ENCODE results near the gene TSPEAR.

The TSPEAR gene

DNA sequence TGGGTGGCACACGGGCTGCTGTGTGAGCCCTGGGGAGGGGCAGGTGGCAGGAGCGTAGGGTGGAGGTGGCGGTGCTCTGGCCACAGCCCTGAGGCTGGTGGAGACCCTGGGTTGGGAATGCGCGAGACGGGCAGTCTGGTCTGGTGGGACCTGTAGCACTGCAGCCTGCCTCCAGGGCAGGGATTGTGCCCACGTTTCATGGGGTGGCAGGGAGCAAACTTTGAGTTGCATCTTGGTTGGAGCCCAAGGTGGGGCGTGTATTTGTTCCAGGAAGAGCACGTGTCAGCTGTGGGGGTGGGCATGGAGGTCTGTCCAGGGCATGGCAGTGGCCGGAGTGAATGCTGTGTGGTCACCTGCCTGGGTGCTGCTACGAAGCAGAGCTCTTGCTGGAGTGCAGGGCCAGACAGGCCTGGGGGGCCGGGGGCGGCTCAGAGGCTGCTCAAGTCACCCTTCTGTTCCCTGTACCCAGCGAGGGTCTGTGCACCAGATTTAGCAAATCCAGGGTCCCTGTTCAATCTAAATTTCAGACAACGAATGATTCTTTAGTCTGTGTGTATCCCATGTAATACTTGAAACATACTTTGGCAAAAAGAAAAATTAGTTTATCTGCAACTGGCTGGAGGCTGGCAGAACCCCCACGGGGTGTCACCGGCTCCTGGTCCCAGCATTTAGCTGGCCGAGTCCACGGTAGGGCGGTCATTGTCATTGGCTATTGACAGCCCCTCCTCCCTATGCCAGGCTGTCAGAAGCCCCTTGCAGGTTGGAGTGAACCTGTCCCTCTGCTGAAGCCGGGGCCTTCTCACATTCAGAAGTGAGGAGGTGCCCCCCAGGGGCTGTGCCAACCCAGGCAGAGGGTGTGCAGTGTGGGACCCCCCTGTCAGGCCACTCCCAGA, 198.6 kb downstream of the TSPEAR start:
- no peaks in the 10 kb centered on the region for H3K27me3 ChIP-seq (ENCODE audit: low read length)
- H3K9ac ChIP-seq (ENCODE audit: low read length) = no peak overlapping the region
- no peaks in the 10 kb centered on the region for H4K20me1 ChIP-seq (ENCODE audit: low read depth, low read length)
- H3K9me3 ChIP-seq (ENCODE audit: insufficient read depth, low read length) = no peaks in the 10 kb centered on the region
- H3K27ac ChIP-seq (ENCODE audit: low read depth, low read length) = no peak overlapping the region
- no peak for TF ChIP-seq EZH2phosphoT487 (conservative IDR thresholded peaks at IDR 0.05; ENCODE audit: low read length)
- TF ChIP-seq, protein P1, sequence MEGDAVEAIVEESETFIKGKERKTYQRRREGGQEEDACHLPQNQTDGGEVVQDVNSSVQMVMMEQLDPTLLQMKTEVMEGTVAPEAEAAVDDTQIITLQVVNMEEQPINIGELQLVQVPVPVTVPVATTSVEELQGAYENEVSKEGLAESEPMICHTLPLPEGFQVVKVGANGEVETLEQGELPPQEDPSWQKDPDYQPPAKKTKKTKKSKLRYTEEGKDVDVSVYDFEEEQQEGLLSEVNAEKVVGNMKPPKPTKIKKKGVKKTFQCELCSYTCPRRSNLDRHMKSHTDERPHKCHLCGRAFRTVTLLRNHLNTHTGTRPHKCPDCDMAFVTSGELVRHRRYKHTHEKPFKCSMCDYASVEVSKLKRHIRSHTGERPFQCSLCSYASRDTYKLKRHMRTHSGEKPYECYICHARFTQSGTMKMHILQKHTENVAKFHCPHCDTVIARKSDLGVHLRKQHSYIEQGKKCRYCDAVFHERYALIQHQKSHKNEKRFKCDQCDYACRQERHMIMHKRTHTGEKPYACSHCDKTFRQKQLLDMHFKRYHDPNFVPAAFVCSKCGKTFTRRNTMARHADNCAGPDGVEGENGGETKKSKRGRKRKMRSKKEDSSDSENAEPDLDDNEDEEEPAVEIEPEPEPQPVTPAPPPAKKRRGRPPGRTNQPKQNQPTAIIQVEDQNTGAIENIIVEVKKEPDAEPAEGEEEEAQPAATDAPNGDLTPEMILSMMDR (IDR thresholded peaks at IDR 0.05; ENCODE audit: insufficient read depth, low read length, poor library complexity, severe bottlenecking) = no peak
- H3K9me2 ChIP-seq (replicated peaks; ENCODE audit: insufficient read depth, low read length) = no peaks in the 10 kb centered on the region
- no peaks in the 10 kb centered on the region for H3K79me2 ChIP-seq (ENCODE audit: insufficient read depth, low read length)
- no peak overlapping the region for H3K4me3 ChIP-seq (ENCODE audit: insufficient read depth, low read length, poor library complexity, severe bottlenecking)
- H3K36me3 ChIP-seq (ENCODE audit: low read length) = no peaks in the 10 kb centered on the region
- H2AFZ ChIP-seq (ENCODE audit: low read depth, low read length, severe bottlenecking) = no peak overlapping the region
- no peaks in the 10 kb centered on the region for H3F3A ChIP-seq (ENCODE audit: insufficient read depth)
- no peak overlapping the region for H3K4me2 ChIP-seq (ENCODE audit: low read depth, low read length, poor library complexity, severe bottlenecking)

DNA sequence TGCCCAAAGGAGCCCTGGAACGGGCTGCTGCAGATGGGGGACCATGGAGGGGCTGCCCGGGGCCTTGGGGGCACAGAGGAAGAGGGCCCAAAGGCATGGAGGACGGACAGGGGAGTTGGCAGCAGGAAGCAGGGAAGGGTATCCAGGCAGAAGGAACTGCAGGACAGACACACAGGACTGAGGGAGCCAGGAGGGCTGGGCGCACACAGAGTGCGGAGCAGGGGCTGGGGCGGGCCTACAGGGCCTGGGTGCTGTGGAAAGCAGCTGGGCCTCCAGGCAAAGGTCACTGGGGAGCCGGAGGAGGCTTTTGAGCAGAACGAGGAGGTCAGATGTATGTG, 199.5 kb downstream of the TSPEAR start:
- H3K27me3 ChIP-seq (ENCODE audit: low read length) = no peaks in the 10 kb centered on the region
- H3K9me3 ChIP-seq (ENCODE audit: insufficient read depth, low read length) = no peaks in the 10 kb centered on the region
- H3K4me2 ChIP-seq (ENCODE audit: low read depth, low read length, poor library complexity, severe bottlenecking) = no peak overlapping the region
- H4K20me1 ChIP-seq (ENCODE audit: low read depth, low read length) = no peaks in the 10 kb centered on the region
- H2AFZ ChIP-seq (ENCODE audit: low read depth, low read length, severe bottlenecking) = no peak overlapping the region
- no peaks in the 10 kb centered on the region for H3F3A ChIP-seq (ENCODE audit: insufficient read depth)
- H3K9ac ChIP-seq (ENCODE audit: low read length) = no peak overlapping the region
- no peak overlapping the region for H3K27ac ChIP-seq (ENCODE audit: low read depth, low read length)
- no peaks in the 10 kb centered on the region for H3K9me2 ChIP-seq (replicated peaks; ENCODE audit: insufficient read depth, low read length)
- no peak overlapping the region for H3K4me3 ChIP-seq (ENCODE audit: insufficient read depth, low read length, poor library complexity, severe bottlenecking)
- no peaks in the 10 kb centered on the region for H3K36me3 ChIP-seq (ENCODE audit: low read length)
- H3K79me2 ChIP-seq (ENCODE audit: insufficient read depth, low read length) = no peaks in the 10 kb centered on the region
- TF ChIP-seq, protein P1 (IDR thresholded peaks at IDR 0.05; ENCODE audit: insufficient read depth, low read length, poor library complexity, severe bottlenecking) = no peak
- TF ChIP-seq EZH2phosphoT487 (conservative IDR thresholded peaks at IDR 0.05; ENCODE audit: low read length) = no peak

DNA sequence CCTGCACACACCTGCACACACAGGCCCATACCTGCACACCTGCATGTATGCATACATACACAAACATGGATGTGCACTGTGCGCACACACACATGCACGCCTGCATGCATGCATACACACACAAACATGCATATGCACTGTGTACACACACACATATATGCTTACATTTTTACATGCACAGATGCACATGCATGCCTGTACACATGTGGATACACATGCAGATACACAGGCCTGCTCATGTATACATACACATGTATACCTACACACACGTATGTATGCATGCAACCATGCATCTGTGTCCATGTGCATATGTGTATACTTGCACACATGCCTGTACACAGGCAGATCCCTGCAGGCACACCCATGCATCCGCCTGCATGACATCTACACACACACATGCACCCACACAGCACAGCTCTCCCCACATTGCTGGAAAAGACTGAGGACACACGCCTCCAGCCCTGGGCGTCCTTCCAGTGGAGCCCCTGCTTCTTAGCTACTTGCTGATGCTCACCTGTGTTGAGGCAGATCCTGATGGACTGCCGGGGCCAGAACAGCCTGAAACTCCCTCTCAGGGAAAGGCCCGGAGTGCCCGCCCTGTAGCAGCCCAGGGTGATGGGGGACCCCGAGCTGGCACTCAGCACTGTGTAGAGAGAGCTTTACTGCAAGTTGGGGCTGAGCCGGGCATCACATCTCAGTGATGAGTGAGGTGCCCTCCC, 200.0 kb downstream of the TSPEAR start:
- H3K9me3 ChIP-seq (ENCODE audit: insufficient read depth, low read length) = no peaks in the 10 kb centered on the region
- H3K79me2 ChIP-seq (ENCODE audit: insufficient read depth, low read length) = no peaks in the 10 kb centered on the region
- no peaks in the 10 kb centered on the region for H3F3A ChIP-seq (ENCODE audit: insufficient read depth)
- H3K36me3 ChIP-seq (ENCODE audit: low read length) = no peaks in the 10 kb centered on the region
- no peaks in the 10 kb centered on the region for H4K20me1 ChIP-seq (ENCODE audit: low read depth, low read length)
- no peak overlapping the region for H2AFZ ChIP-seq (ENCODE audit: low read depth, low read length, severe bottlenecking)
- no peak overlapping the region for H3K4me2 ChIP-seq (ENCODE audit: low read depth, low read length, poor library complexity, severe bottlenecking)
- H3K9ac ChIP-seq (ENCODE audit: low read length) = no peak overlapping the region
- H3K27me3 ChIP-seq (ENCODE audit: low read length) = no peaks in the 10 kb centered on the region
- no peak overlapping the region for H3K4me3 ChIP-seq (ENCODE audit: insufficient read depth, low read length, poor library complexity, severe bottlenecking)
- no peaks in the 10 kb centered on the region for H3K9me2 ChIP-seq (replicated peaks; ENCODE audit: insufficient read depth, low read length)
- no peak overlapping the region for H3K27ac ChIP-seq (ENCODE audit: low read depth, low read length)
- TF ChIP-seq, protein P1 (IDR thresholded peaks at IDR 0.05; ENCODE audit: insufficient read depth, low read length, poor library complexity, severe bottlenecking) = no peak
- no peak for TF ChIP-seq EZH2phosphoT487 (conservative IDR thresholded peaks at IDR 0.05; ENCODE audit: low read length)

Measured in SU-DHL-6 (cell line).